Neural cell (in vitro differentiated cells): ENCODE measurements around the gene CCDC50.

ENCODE experiments used
- EZH2 ChIP-seq: fragments of 200-600, 300-800 bp; shearing (Covaris generic), sonication (generic); IDR thresholded peaks from 2 replicates; pipeline ENCODE4 v1.6.1; 2014; ENCODE audit warnings: antibody characterized with exemption, low read length, borderline replicate concordance, mild to moderate bottlenecking; ENCODE audit not compliant: insufficient read depth, poor library complexity, severe bottlenecking
- POLR2AphosphoS5 ChIP-seq: IDR thresholded peaks from 2 replicates; pipeline ENCODE4 v1.6.1; 2012
- REST ChIP-seq: IDR thresholded peaks from 2 replicates; pipeline ENCODE4 v1.6.1; 2012; ENCODE audit warnings: borderline replicate concordance

GRCh38 chr3:191343913-191344312 is 14.7 kb downstream of the CCDC50 start:
- TF ChIP-seq EZH2 (no peak), POLR2AphosphoS5 (no peak), REST (no peak)
